ENCODE measurements around the gene SHISA4.

Gene SHISA4

GRCh38 chr1:201882665-201883132, 6.0 kb upstream of the SHISA4 start:
- peak; percentile 89 for DNase-seq

GRCh38 chr1:201883266-201883665, 5.4 kb upstream of the SHISA4 start:
- no peak for DNase-seq

GRCh38 chr1:201883786-201884185, 4.9 kb upstream of the SHISA4 start:
- DNase-seq = peak; percentile 73

GRCh38 chr1:201884425-201884824, 4.3 kb upstream of the SHISA4 start:
- DNase-seq = no peak

- DNase-seq = no peak
Measured at GRCh38 chr1:201885531-201886075, 3.1 kb upstream of the SHISA4 start.

GRCh38 chr1:201886103-201886885, 2.4 kb upstream of the SHISA4 start:
- no peak for DNase-seq

- no peak for DNase-seq
Measured at GRCh38 chr1:201887116-201887866, 1.4 kb upstream of the SHISA4 start.

GRCh38 chr1:201889090-201889968, 631 bp downstream of the SHISA4 start:
- no peak for DNase-seq

- no peak for DNase-seq
Measured at GRCh38 chr1:201890223-201890622, 1.5 kb downstream of the SHISA4 start.

- no peak for DNase-seq
Measured at GRCh38 chr1:201890806-201891450, 2.2 kb downstream of the SHISA4 start.

- DNase-seq = no peak
Measured at GRCh38 chr1:201891451-201892045, 2.9 kb downstream of the SHISA4 start.

- no peak for DNase-seq
Measured at GRCh38 chr1:201892211-201892610, 3.5 kb downstream of the SHISA4 start.

GRCh38 chr1:201893431-201893830, 4.7 kb downstream of the SHISA4 start:
- no peak for DNase-seq

GRCh38 chr1:201894343-201895119, 5.8 kb downstream of the SHISA4 start:
- DNase-seq = no peak

GRCh38 chr1:201895120-201895665, 6.5 kb downstream of the SHISA4 start:
- DNase-seq = no peak

- DNase-seq = peak; percentile 92
Measured at GRCh38 chr1:201895913-201896807, 7.5 kb downstream of the SHISA4 start.

- DNase-seq = no peak
Measured at GRCh38 chr1:201896951-201897391, 8.3 kb downstream of the SHISA4 start.

GRCh38 chr1:201898240-201898894, 9.7 kb downstream of the SHISA4 start:
- DNase-seq = no peak

- no peak for DNase-seq
Measured at GRCh38 chr1:201898992-201899391, 10.3 kb downstream of the SHISA4 start.
